Measurements from ENCODE around the gene IFNK. TPM values are rescaled to one million over a fixed set of nuclear protein-coding genes. Genes with fewer than 3 reads are reported as not detected.

The IFNK gene
- polyA plus RNA-seq, 1 of the 3 experiments (the other 2 are of a cell fraction), result not detected

- Histone ChIP-seq H4K20me1 (ENCODE audit: insufficient read depth) (no peaks in the 10 kb centered on the region), H3K36me3 (replicated peaks in 1 of 2; ENCODE audit: control insufficient read depth in 1 of 2, insufficient read depth in 2 of 2, low read length in 1 of 2) (no peaks in the 10 kb centered on the region), H3K27ac (ENCODE audit: low read depth in 2 of 2, low read length in 1 of 2) (no peak overlapping the region), H3K9me3 (peaks cover 6% of the 10 kb centered on the region; the same call in 1 of the 2 replicates), H3K9ac (no peak overlapping the region), H3K79me2 (ENCODE audit: insufficient read depth) (no peaks in the 10 kb centered on the region), H2AFZ (ENCODE audit: low read depth) (no peak overlapping the region), H3K4me1 (ENCODE audit: control insufficient read depth in 1 of 2, insufficient read depth in 2 of 2, low read depth in 1 of 2, low read length in 1 of 2) (peaks cover 0 to 3% of the 10 kb centered on the region in 2 experiments; a peak in 2 of 4 replicates), H3K9me2 (no peaks in the 10 kb centered on the region), H3K4me3 (ENCODE audit: low read depth in 2 of 2, low read length in 1 of 2) (no peak overlapping the region), H3F3A (replicated peaks; ENCODE audit: insufficient read depth) (no peaks in the 10 kb centered on the region), H3K4me2 (no peak overlapping the region), H3K27me3 (ENCODE audit: insufficient read depth) (no peaks in the 10 kb centered on the region)
- TF ChIP-seq TAF1 (IDR thresholded peaks at IDR 0.05; ENCODE audit: borderline replicate concordance, low read depth, low read length) (no peak), RCOR1 (IDR thresholded peaks at IDR 0.05; ENCODE audit: low read length) (no peak), RFX5 (IDR thresholded peaks at IDR 0.05; ENCODE audit: low read length) (no peak)
- WGBS (ENCODE audit: low lambda C conversion rate), result 57% methylated on average over 1 of the region's 1 CpG
- POLR2A ChIA-PET, result no interaction called here
- CTCF ChIA-PET, result interaction anchor here (0.7 kb wide), 1 partner anchor 63 kb away, joined by 4 read pairs; no protein-coding TSS in a partner anchor
- DNase-seq, result no peak
Observed at GRCh38 chr9:27478322-27478721, 45.8 kb upstream of the IFNK start.

- H3K9ac ChIP-seq, result no peak overlapping the region
- no peaks in the 10 kb centered on the region; a peak in 1 of 4 replicates for H3K4me1 ChIP-seq (ENCODE audit: control insufficient read depth in 1 of 2, insufficient read depth in 2 of 2, low read depth in 1 of 2, low read length in 1 of 2)
- no peak overlapping the region for H3K4me3 ChIP-seq (ENCODE audit: low read depth in 2 of 2, low read length in 1 of 2)
- H3K79me2 ChIP-seq (ENCODE audit: insufficient read depth), result no peaks in the 10 kb centered on the region
- no peak overlapping the region for H3K4me2 ChIP-seq
- ChIA-PET POLR2A (no interaction called here), CTCF (no interaction called here)
- no peaks in the 10 kb centered on the region for H3K36me3 ChIP-seq (replicated peaks in 1 of 2; ENCODE audit: control insufficient read depth in 1 of 2, insufficient read depth in 2 of 2, low read length in 1 of 2)
- TF ChIP-seq TCF12 (IDR thresholded peaks at IDR 0.05), result no peak
- no peak for TF ChIP-seq USF2 (IDR thresholded peaks at IDR 0.05; ENCODE audit: borderline replicate concordance, low read depth, low read length)
- TF ChIP-seq SIN3A (IDR thresholded peaks at IDR 0.05; ENCODE audit: borderline replicate concordance, low read depth, low read length), result no peak
- TF ChIP-seq ZBTB33 (IDR thresholded peaks at IDR 0.05; ENCODE audit: borderline replicate concordance, low read depth), result no peak
- TF ChIP-seq NFIC (IDR thresholded peaks at IDR 0.05; ENCODE audit: borderline replicate concordance), result no peak
- no peak for TF ChIP-seq MXI1 (IDR thresholded peaks at IDR 0.05; ENCODE audit: low read depth, low read length)
- no peak for TF ChIP-seq RFX5 (IDR thresholded peaks at IDR 0.05; ENCODE audit: low read length)
- TF ChIP-seq RXRA (IDR thresholded peaks at IDR 0.05; ENCODE audit: borderline replicate concordance, low read depth), result no peak
- no peak for TF ChIP-seq JUND (IDR thresholded peaks at IDR 0.05)
- TF ChIP-seq USF1 (IDR thresholded peaks at IDR 0.05; ENCODE audit: borderline replicate concordance, low read depth), result no peak
- no peak for TF ChIP-seq EZH2phosphoT487 (IDR thresholded peaks at IDR 0.05; ENCODE audit: borderline replicate concordance, low read depth)
- TF ChIP-seq NRF1 (IDR thresholded peaks at IDR 0.05; ENCODE audit: low read depth, low read length), result no peak
- no peak for TF ChIP-seq FOXJ3 (CRISPR knock-in tag; IDR thresholded peaks at IDR 0.05)
- no peak for DNase-seq
- H2AFZ ChIP-seq (ENCODE audit: low read depth), result no peak overlapping the region
- H3K9me2 ChIP-seq, result no peaks in the 10 kb centered on the region
- H3K27ac ChIP-seq (ENCODE audit: low read depth in 2 of 2, low read length in 1 of 2), result no peak overlapping the region
- H4K20me1 ChIP-seq (ENCODE audit: insufficient read depth), result no peaks in the 10 kb centered on the region
- H3K9me3 ChIP-seq, result peaks cover 6% of the 10 kb centered on the region; the same call in 1 of the 2 replicates
- H3K27me3 ChIP-seq (ENCODE audit: insufficient read depth), result no peaks in the 10 kb centered on the region
- 69% methylated on average over 2 of the region's 2 CpGs for WGBS (ENCODE audit: low lambda C conversion rate)
- no peaks in the 10 kb centered on the region for H3F3A ChIP-seq (replicated peaks; ENCODE audit: insufficient read depth)
Observed at GRCh38 chr9:27482709-27483108, 41.4 kb upstream of the IFNK start.
